GM12892 (cell line): ENCODE data around the gene ZNF224.

ENCODE experiments used
- DNase-seq: peaks from one replicate; pipeline ENCODE4 v3.0.0; 2011; ENCODE audit not compliant: insufficient read length
- FAIRE-seq: peaks from 2 replicates; lab custom pipeline; 2011; peaks lifted over from hg19 to GRCh38; lab: Jason Lieb, UNC
- POLR2A ChIP-seq: IDR thresholded peaks from 2 replicates; pipeline ENCODE4 v1.6.1; 2011; ENCODE audit warnings: low read depth, low read length, control low read depth
- POLR2AphosphoS5 ChIP-seq: IDR thresholded peaks from 2 replicates; pipeline ENCODE4 v1.6.1; 2011; ENCODE audit warnings: low read depth, low read length, control low read depth
- TAF1 ChIP-seq: IDR thresholded peaks from 2 replicates; pipeline ENCODE4 v1.6.1; 2011; ENCODE audit warnings: low read depth, mild to moderate bottlenecking, control low read depth, low read length, borderline replicate concordance

ZNF224 gene

GRCh38 chr19:44141191-44142058, 47.3 kb downstream of the ZNF224 start, which contains the start of gene ZNF234:
Gene ZNF234 (plus strand): TSS chr19:44141554. CDS start chr19:44144633, 3,079 bp downstream.
- DNase-seq (peak; percentile 72), FAIRE-seq (peak; percentile 94)
- TF ChIP-seq POLR2A (peak; percentile 63; the same call in 1 of the 2 replicates), POLR2AphosphoS5 (no peak), TAF1 (peak; percentile 16; the same call in 1 of the 2 replicates)

GRCh38 chr19:44142059-44142433, 47.9 kb downstream of the ZNF224 start:
- FAIRE-seq = peak; percentile 61
- TF ChIP-seq TAF1 (no peak), POLR2A (no peak), POLR2AphosphoS5 (no peak)
- DNase-seq = no peak

GRCh38 chr19:44149776-44150175, 55.6 kb downstream of the ZNF224 start:
- TF ChIP-seq TAF1 (no peak), POLR2A (no peak)
- FAIRE-seq (no peak), DNase-seq (no peak)

- TF ChIP-seq POLR2AphosphoS5 (no peak), POLR2A (no peak), TAF1 (no peak)
- FAIRE-seq (no peak), DNase-seq (no peak)
These were observed 57.3 kb downstream of the ZNF224 start for GRCh38 chr19:44151491-44151890.

- TF ChIP-seq TAF1 (no peak), POLR2A (no peak), POLR2AphosphoS5 (no peak)
- no peak for DNase-seq
These were observed 62.3 kb downstream of the ZNF224 start for GRCh38 chr19:44156475-44156874.

More at GRCh38 chr19:44156475-44156874, 62.3 kb downstream of the ZNF224 start:
- FAIRE-seq = no peak
